T-helper 9 cell (primary cell): ENCODE measurements around the gene YRDC.
A peak's percentile ranks its signal among the peaks of the same experiment; 100 is the strongest.
"Not testable (repeated sequence)": the region's sequence is repeated elsewhere in the genome, so short reads cannot be mapped to it uniquely, and the experiment has no call there.

ENCODE experiments used
- DNase-seq: peaks from one replicate; pipeline ENCODE4 v3.0.0-alpha.2; 2020

The YRDC gene

GRCh38 chr1:37821481-37821880 lies 13.5 kb upstream of the YRDC start:
- DNase-seq: no peak

- DNase-seq: no peak
Observed at GRCh38 chr1:37817481-37817880, 9.5 kb upstream of the YRDC start.

GRCh38 chr1:37814252-37814651 lies 6.2 kb upstream of the YRDC start:
- no peak for DNase-seq

GRCh38 chr1:37813529-37814145 lies 5.6 kb upstream of the YRDC start:
- DNase-seq: no peak

GRCh38 chr1:37811027-37811655 lies 3.1 kb upstream of the YRDC start:
- DNase-seq: peak; percentile 52

GRCh38 chr1:37809942-37810341 lies 1.9 kb upstream of the YRDC start:
- DNase-seq: no peak

GRCh38 chr1:37808369-37809319 lies 636 bp upstream of the YRDC start:
- peak; percentile 36 for DNase-seq

GRCh38 chr1:37807220-37807554 lies 821 bp downstream of the YRDC start:
- no peak for DNase-seq

GRCh38 chr1:37802439-37802838 lies 5.6 kb downstream of the YRDC start:
- no peak for DNase-seq

GRCh38 chr1:37797750-37798345 lies 10.2 kb downstream of the YRDC start:
- DNase-seq: no peak

- no peak for DNase-seq
Observed at GRCh38 chr1:37795340-37796125, 12.5 kb downstream of the YRDC start.

- no peak for DNase-seq
Observed at GRCh38 chr1:37794372-37795339, 13.4 kb downstream of the YRDC start.

- no peak for DNase-seq
Observed at GRCh38 chr1:37793773-37794371, 14.1 kb downstream of the YRDC start, which contains the start of gene MANEAL. TSS of gene MANEAL (plus strand) at chr1:37793847. CDS start at chr1:37794183, 336 bp downstream.

GRCh38 chr1:37792943-37793686 lies 14.9 kb downstream of the YRDC start:
- DNase-seq: no peak

- no peak for DNase-seq
Observed at GRCh38 chr1:37782491-37782890, 25.5 kb downstream of the YRDC start.

- no peak for DNase-seq
Observed at GRCh38 chr1:37778654-37779053, 29.4 kb downstream of the YRDC start.

- no peak for DNase-seq
Observed at GRCh38 chr1:37776946-37777516, 31.0 kb downstream of the YRDC start.

GRCh38 chr1:37771440-37771839 lies 36.6 kb downstream of the YRDC start:
- DNase-seq: not testable (repeated sequence)

- DNase-seq: no peak
Observed at GRCh38 chr1:37767488-37767887, 40.5 kb downstream of the YRDC start.
